Thymus (tissue), 11 donors: Measurements from ENCODE around the gene NDUFAF3. TPM values are rescaled to one million over a fixed set of nuclear protein-coding genes. Genes with fewer than 3 reads are reported as not detected.

ENCODE experiments used
- DNase-seq, 9 donors: peaks; one replicate each; pipeline ENCODE4 v3.0.0-alpha.2; 2013; ENCODE audit warnings: low spot score in 9 of 9, low read depth in 6 of 9, missing footprints in 1 of 9
- H3K27ac ChIP-seq, 2 donors: one replicate each; pipeline ENCODE4 v1.5.1; 2013; ENCODE audit warnings: control low read depth in 1 of 2, low read depth in 1 of 2, low read length in 1 of 2, mild to moderate bottlenecking in 1 of 2, moderate library complexity in 1 of 2
- H3K27me3 ChIP-seq, 2 donors: one replicate each; pipeline ENCODE4 v1.5.1; 2013; ENCODE audit warnings: low read length in 1 of 2; ENCODE audit not compliant: control insufficient read depth in 2 of 2, insufficient read depth in 1 of 2
- H3K36me3 ChIP-seq, 2 donors: one replicate each; pipeline ENCODE4 v1.5.1; 2013; ENCODE audit warnings: low read length in 1 of 2, mild to moderate bottlenecking in 1 of 2, moderate library complexity in 1 of 2; ENCODE audit not compliant: control insufficient read depth in 2 of 2, insufficient read depth in 2 of 2
- H3K4me1 ChIP-seq, 2 donors: one replicate each; pipeline ENCODE4 v1.5.1; 2013; ENCODE audit warnings: low read length in 2 of 2; ENCODE audit not compliant: control insufficient read depth in 2 of 2, insufficient read depth in 2 of 2
- H3K4me3 ChIP-seq, 2 donors: one replicate each; pipeline ENCODE4 v1.5.1; 2013; ENCODE audit warnings: low read length in 2 of 2, control low read depth in 1 of 2, mild to moderate bottlenecking in 1 of 2
- H3K9me3 ChIP-seq, 2 donors: one replicate each; pipeline ENCODE4 v1.5.1; 2013; ENCODE audit warnings: low read length in 1 of 2, mild to moderate bottlenecking in 1 of 2; ENCODE audit not compliant: control insufficient read depth in 2 of 2, insufficient read depth in 1 of 2
- WGBS: extraction: QIAGEN DNeasy Blood & Tissue Kit; methylation state at CpG from one replicate; pipeline ENCODE4 v1.1.7; 2013; 5-methylcytosine and 5-hydroxymethylcytosine counted together
- polyA plus RNA-seq: library from polyadenylated mRNA; stranded (reverse); fragments of 200-250 nt; gene quantifications from one replicate; pipeline ENCODE4 v1.2.3, GENCODE V29; 2013
- total RNA-seq: library from RNA; stranded (reverse); fragments of 120-200 nt; gene quantifications from one replicate; pipeline ENCODE4 v1.2.4, GENCODE V29; 2013
- donor health status: healthy.

The NDUFAF3 gene
- total and polyA plus RNA-seq, 2 donors = 65.0 to 71.7 TPM

DNA sequence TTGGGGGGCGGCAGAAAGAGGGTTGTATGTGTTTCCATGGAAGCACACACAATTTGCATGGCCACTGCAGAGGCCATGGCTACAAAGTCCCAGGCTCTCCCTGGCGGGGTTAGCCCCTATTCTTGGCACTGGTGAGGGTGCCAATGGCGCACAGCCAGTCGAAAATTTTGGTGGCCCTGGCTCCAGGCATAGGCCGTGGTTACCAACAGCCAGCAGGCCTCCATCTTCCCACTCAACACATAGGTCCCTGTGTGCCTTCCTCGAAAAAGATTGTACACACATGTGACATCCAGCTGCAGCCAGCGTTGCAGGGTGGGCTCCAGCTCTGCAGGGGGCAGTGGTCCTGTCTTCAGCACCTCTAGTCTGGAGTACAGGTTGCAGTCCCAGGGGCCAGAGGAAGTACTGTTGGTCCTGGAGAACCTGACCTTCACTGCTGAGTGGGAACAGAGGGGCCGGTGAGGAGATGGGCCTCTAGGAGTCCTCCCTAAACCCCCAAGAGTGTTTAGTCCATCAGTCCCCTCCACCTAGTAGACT lies 24.8 kb upstream of the NDUFAF3 start:
- no peaks in the 10 kb centered on the region for H3K9me3 ChIP-seq
- no peaks in the 10 kb centered on the region for H3K27me3 ChIP-seq
- H3K4me1 ChIP-seq = no peaks in the 10 kb centered on the region
- no peak overlapping the region for H3K27ac ChIP-seq
- WGBS = 95% methylated on average over 8 of the region's 8 CpGs
- peaks cover 7 to 16% of the 10 kb centered on the region in 2 donors for H3K36me3 ChIP-seq
- no peak for DNase-seq
- H3K4me3 ChIP-seq = no peak overlapping the region

DNA sequence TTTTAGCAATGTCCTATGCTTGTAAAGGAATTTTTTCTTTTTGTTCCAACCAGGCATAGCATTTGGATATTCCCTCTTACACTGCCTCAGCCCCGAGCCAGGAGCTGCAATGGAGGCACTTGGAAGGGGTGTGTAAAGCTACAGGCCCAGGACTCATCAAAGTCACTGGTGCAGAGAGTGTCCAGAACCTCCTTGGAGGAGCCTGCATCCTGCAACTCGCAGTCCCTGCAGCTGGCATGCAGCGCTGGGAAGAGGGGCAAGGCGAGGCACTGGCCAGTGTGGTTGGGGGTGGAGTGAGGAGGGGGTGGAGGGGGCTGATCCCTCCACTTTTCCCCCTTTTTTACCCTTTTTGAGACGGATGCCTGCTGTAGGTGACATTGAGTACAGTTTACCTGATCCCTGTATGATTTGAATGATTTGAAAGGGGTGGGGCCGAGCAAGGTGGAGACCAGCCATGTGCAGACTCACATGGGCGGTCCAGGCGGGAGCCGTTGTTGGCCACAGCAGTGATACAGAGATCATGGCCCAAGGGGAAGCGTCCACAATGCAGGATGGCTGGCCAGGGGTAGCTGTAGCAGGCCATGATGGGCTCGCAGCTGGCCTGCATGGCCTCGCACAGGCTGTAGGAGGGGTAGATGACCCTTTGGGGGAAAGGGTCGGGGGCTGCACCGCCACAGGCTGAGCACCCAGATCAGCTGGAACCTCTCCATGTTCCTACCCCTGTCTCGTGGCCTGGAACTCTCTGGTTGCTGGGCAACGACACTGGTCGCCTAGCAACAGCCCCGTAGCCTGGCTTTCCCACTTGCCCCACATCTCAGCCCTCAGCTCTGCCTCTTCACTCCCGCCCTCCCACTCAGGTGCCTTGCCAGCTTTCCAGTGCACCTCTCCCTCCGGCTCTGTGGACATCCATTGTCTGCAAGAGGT lies 23.9 kb upstream of the NDUFAF3 start:
- Histone ChIP-seq H3K4me1 (peaks cover 0 to 5% of the 10 kb centered on the region in 2 donors), H3K4me3 (no peak overlapping the region), H3K9me3 (no peaks in the 10 kb centered on the region), H3K36me3 (peaks cover 7 to 16% of the 10 kb centered on the region in 2 donors), H3K27ac (no peak overlapping the region), H3K27me3 (no peaks in the 10 kb centered on the region)
- no peak for DNase-seq
- WGBS = 95% methylated on average over 20 of the region's 20 CpGs

DNA sequence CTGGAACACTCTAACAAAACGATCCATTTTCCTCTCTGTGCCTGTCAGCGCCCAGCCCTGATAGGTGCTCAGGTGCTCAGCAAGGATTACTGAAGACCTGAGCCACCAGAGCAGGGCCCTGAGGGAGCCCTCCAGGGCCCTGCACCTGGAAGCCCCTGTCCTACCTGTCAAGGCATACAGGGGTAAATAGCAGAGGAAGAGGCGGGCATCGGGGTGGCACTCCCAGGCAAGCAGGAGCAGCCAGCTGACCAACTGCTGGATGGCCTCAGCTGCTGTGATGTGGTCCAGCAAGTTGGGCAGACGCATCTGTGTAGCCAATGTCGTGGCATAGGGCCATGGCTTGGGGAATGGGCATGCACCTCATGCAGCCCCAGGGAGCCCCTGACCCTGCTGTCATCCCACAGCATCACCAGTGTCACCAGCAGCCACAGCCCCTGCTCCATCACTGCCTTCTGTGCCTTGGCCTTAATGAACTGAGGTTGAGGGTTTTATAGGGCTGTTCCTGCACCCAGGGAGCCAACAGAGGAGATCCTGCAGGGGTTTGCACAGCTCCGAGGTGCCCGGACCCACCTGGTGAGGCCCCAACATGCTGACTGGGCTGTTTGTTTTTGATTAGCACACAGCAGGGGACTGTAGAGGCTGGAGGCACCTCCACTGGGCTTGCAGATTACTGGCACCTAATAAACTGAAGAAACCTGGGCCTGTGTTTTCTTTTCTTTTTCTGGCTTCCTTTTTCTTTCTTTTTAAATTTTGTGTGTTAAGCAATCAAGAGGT lies 22.6 kb upstream of the NDUFAF3 start:
- H3K27ac ChIP-seq = no peak overlapping the region
- no peak overlapping the region for H3K4me3 ChIP-seq
- H3K9me3 ChIP-seq = no peaks in the 10 kb centered on the region
- peaks cover 0 to 6% of the 10 kb centered on the region in 2 donors for H3K4me1 ChIP-seq
- no peaks in the 10 kb centered on the region for H3K27me3 ChIP-seq
- DNase-seq = no peak
- WGBS = 97% methylated on average over 8 of the region's 8 CpGs
- peaks cover 7 to 14% of the 10 kb centered on the region in 2 donors for H3K36me3 ChIP-seq

DNA sequence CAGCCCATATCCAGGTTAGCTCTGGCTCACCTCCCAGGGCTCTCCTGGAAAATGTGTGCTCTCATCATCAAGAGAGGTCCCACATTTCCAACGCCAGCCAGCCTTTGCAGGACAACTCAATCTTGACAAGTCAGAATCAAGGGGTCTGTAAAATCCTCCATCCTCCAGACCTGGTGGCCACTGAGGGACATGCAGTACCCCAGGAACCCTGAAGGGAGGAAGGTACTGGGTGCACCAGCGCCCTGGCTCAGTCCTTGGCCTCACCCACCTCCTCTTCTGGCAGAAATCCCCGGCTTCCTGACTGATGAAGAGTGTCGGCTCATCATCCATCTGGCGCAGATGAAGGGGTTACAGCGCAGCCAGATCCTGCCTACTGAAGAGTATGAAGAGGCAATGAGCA lies 20.8 kb upstream of the NDUFAF3 start:
- Histone ChIP-seq H3K27me3 (no peaks in the 10 kb centered on the region), H3K36me3 (peaks cover 7 to 14% of the 10 kb centered on the region in 2 donors), H3K4me3 (no peak overlapping the region), H3K4me1 (peaks cover 0 to 6% of the 10 kb centered on the region in 2 donors), H3K9me3 (no peaks in the 10 kb centered on the region), H3K27ac (no peak overlapping the region)
- DNase-seq = no peak
- WGBS = 96% methylated on average over 6 of the region's 6 CpGs

DNA sequence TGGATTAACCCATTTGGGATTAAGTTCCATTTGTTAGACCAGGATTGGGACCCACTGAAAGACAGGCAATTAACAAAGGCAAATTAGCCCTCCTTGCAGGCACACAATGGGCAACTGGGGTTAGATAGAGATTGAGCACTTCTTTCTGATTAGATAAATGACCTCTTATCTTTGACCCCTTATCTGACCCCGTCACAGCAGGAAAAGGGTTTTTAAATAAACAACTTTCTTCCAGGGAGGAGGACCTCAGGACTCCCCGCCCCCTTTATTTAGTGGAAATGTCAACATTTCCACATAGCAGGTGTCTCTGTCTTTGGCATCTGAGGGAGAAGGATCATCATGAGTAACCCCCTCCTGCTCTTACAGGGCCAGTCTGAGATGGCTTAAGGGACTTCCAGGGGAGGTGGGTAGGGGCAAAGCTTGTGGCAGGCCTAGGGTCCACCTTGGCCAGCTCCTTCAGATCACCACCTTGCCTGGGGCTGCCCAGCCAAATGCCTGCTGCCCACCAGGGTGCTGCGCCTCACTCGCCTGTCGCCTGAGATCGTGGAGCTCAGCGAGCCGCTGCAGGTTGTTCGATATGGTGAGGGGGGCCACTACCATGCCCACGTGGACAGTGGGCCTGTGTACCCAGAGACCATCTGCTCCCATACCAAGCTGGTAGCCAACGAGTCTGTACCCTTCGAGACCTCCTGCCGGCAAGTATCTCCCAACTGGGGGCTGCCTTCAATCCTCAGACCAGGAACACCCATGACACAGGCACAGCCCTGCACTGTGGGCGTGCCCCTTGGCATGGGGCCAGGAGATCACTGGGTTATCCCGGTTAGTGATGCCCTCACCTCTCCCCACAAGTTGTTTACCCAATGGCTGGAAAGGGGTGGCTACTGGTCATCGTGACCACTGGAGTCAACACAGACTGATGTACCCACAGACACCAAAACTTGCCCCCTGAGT lies 17.3 kb upstream of the NDUFAF3 start:
- Histone ChIP-seq H3K36me3 (peaks cover 3% of the 10 kb centered on the region in 2 donors), H3K4me3 (no peak overlapping the region), H3K27me3 (no peaks in the 10 kb centered on the region), H3K27ac (no peak overlapping the region), H3K4me1 (peaks cover 3 to 25% of the 10 kb centered on the region in 2 donors), H3K9me3 (peaks cover 0 to 4% of the 10 kb centered on the region in 2 donors)
- no peak for DNase-seq
- WGBS = 97% methylated on average over 16 of the region's 16 CpGs

DNA sequence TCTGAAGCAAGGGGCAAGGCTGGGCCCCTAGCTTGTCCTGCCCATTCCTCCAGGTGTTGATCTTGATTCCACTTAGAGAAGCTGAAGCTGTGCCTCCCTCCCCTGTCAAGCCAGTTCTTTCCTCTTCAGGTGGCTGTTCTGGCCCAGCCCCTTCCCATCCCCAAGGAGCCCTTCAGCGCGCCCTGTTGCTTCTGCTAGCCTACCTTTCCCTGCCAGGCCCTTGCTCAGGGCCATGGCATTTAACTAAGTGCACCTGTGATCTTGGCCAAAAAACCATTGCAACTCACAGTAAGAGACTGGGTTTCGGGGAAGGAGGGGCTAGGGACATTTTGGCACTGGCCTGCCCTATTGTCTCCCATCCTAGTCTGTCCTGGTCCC lies 16.6 kb upstream of the NDUFAF3 start:
- DNase-seq = no peak
- Histone ChIP-seq H3K36me3 (peaks cover 3% of the 10 kb centered on the region in 2 donors), H3K27me3 (no peaks in the 10 kb centered on the region), H3K9me3 (peaks cover 0 to 4% of the 10 kb centered on the region in 2 donors), H3K4me1 (peaks cover 3 to 25% of the 10 kb centered on the region in 2 donors), H3K27ac (no peak overlapping the region), H3K4me3 (no peak overlapping the region)
- WGBS = 97% methylated on average over 3 of the region's 3 CpGs

DNA sequence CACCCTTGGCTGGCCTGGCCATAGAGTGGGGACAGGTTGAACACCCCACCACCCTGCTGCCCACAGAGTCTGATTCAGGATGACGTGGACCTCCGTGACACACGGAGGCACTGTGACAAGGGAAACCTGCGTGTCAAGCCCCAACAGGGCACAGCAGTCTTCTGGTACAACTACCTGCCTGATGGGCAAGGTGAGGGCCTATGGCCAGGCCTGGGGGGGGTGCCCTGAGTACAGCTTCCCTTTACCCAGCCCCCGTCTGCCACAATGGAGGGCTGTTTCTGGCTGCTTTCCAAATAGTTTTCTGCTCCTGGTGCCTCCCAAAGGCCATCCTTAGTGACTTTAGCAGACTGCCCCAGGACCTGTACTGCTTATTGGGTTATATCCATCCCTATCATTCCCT lies 15.9 kb upstream of the NDUFAF3 start:
- peaks cover 0 to 4% of the 10 kb centered on the region in 2 donors for H3K9me3 ChIP-seq
- DNase-seq = no peak
- no peak overlapping the region for H3K4me3 ChIP-seq
- H3K4me1 ChIP-seq = peaks cover 3 to 25% of the 10 kb centered on the region in 2 donors
- H3K27ac ChIP-seq = no peak overlapping the region
- WGBS = 97% methylated on average over 5 of the region's 5 CpGs
- peaks cover 3% of the 10 kb centered on the region in 2 donors for H3K36me3 ChIP-seq
- no peaks in the 10 kb centered on the region for H3K27me3 ChIP-seq

DNA sequence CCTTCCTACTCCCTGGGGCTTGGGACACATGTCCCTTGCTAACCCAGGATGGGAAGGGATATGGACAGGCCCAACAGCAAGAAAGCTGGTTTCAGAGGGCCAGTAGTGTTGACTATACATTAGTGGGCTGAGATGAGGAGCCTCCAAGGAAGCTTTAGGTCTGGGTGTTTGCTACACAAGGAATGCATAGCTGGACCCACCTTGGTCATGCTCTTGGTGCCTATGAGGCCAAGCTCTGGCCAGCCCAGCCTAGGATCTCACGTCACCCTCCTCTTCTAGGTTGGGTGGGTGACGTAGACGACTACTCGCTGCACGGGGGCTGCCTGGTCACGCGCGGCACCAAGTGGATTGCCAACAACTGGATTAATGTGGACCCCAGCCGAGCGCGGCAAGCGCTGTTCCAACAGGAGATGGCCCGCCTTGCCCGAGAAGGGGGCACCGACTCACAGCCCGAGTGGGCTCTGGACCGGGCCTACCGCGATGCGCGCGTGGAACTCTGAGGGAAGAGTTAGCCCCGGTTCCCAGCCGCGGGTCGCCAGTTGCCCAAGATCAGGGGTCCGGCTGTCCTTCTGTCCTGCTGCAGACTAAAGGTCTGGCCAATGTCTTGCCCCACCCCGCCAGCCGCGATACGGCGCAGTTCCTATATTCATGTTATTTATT lies 15.4 kb upstream of the NDUFAF3 start:
- H3K27me3 ChIP-seq = no peaks in the 10 kb centered on the region
- peak overlapping the region; percentile 82 to 98 for H3K27ac ChIP-seq
- DNase-seq = no peak
- peaks cover 3 to 25% of the 10 kb centered on the region in 2 donors for H3K4me1 ChIP-seq
- peaks cover 4 to 6% of the 10 kb centered on the region in 2 donors for H3K36me3 ChIP-seq
- H3K4me3 ChIP-seq = peak overlapping the region; percentile 71 to 96
- H3K9me3 ChIP-seq = peaks cover 0 to 4% of the 10 kb centered on the region in 2 donors
- 3% methylated on average over 32 of the region's 32 CpGs for WGBS
